Left ventricle myocardium inferior (tissue), 1 donor: ENCODE data around the gene RER1. TPM values are rescaled to one million over a fixed set of nuclear protein-coding genes. Genes with fewer than 3 reads are reported as not detected.

Experiments used
- DNase-seq: peaks from one replicate; pipeline ENCODE4 v3.0.0-alpha.2; 2020
- H3K27ac ChIP-seq: fragments of 200-600 bp; replicated peaks from 2 replicates; pipeline ENCODE4 v1.8.0; 2021
- H3K27me3 ChIP-seq: fragments of 200-600 bp; 2 replicates; pipeline ENCODE4 v1.8.0; 2021; ENCODE audit warnings: low read depth
- H3K36me3 ChIP-seq: fragments of 200-600 bp; 2 replicates; pipeline ENCODE4 v1.8.0; 2021
- H3K4me1 ChIP-seq: fragments of 200-600 bp; 2 replicates; pipeline ENCODE4 v1.8.0; 2021
- H3K4me3 ChIP-seq: fragments of 200-600 bp; 2 replicates; pipeline ENCODE4 v1.8.0; 2021; ENCODE audit warnings: mild to moderate bottlenecking, moderate library complexity
- H3K9me3 ChIP-seq: fragments of 200-600 bp; replicated peaks from 2 replicates; pipeline ENCODE4 v1.8.0; 2021
- intact Hi-C: fragments of 100-400 bp; cut with micrococcal nuclease; formaldehyde crosslinking; loops from one replicate; pipeline ENCODE4 v1.11.0; 2022
- total RNA-seq: library from RNA; stranded (reverse); fragmentation: NEBNext Ultra II Directional; extraction: Animal tissue kit (Norgen Biotek cat#: 25700); gene quantifications from one replicate; pipeline ENCODE4 v1.2.1, GENCODE V29; 2021
- TF ChIP-seq, protein P1 (sequence below): fragments of 200-600 bp; IDR thresholded peaks from 2 replicates; pipeline ENCODE4 v1.8.0; 2021; ENCODE audit warnings: antibody characterized with exemption, mild to moderate bottlenecking, borderline replicate concordance
- donor health status: DM: no; HTN: yes; CAD: no; lungs with severe emphysema.

The RER1 gene
- total RNA-seq, 1 donor from 2014 or later: 80.5 TPM

DNA sequence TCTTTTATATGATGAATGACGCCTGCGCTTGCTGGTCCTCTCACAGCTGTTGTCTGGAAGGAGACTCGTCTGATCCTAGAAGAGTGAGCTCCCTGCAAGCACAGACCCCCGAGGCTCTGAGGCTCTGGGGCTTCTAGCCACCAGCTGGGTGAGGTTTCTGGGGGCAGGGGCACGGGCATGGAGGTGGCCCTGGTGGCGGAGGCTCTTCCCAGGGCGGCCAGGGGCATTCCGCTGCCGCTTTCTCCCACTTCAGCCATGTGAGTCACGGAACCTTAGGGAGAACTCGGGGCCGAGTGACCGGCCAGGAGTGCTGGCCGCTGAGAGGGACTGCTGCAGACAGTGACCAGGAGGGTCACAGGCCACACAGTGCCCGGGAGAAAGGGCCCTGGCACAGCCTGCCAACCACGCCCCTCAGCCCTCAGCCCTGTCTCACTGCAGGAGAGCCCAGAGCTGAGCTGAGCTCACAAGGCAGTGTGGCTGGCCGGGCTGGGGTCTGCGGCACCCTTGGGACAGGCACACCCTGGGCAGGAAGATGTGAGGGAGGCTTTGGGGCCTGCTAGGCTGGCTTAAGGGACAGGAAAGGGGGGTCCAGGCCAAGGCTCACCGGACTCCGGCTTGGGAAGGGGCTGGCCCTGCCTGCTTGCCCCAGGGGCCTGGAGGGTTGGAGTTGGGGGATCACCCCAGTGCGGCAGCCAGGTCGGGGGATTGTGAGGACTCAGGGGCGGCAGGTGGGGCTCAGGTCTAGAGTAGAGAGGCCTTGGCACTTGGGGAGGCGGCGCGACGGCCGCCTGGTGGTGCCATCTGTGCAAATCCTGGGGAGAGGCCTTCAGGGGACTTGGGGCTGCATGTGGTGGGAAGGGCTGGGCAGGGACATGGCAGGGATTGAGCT is 36.0 kb upstream of the RER1 start:
- Histone ChIP-seq H3K9me3 (no peaks in the 10 kb centered on the region), H3K27ac (no peak overlapping the region), H3K4me1 (peaks cover 11% of the 10 kb centered on the region), H3K27me3 (no peaks in the 10 kb centered on the region), H3K36me3 (no peaks in the 10 kb centered on the region), H3K4me3 (no peak overlapping the region)
- no peak for DNase-seq
- intact Hi-C loops: no loop called here
- TF ChIP-seq, protein P1, sequence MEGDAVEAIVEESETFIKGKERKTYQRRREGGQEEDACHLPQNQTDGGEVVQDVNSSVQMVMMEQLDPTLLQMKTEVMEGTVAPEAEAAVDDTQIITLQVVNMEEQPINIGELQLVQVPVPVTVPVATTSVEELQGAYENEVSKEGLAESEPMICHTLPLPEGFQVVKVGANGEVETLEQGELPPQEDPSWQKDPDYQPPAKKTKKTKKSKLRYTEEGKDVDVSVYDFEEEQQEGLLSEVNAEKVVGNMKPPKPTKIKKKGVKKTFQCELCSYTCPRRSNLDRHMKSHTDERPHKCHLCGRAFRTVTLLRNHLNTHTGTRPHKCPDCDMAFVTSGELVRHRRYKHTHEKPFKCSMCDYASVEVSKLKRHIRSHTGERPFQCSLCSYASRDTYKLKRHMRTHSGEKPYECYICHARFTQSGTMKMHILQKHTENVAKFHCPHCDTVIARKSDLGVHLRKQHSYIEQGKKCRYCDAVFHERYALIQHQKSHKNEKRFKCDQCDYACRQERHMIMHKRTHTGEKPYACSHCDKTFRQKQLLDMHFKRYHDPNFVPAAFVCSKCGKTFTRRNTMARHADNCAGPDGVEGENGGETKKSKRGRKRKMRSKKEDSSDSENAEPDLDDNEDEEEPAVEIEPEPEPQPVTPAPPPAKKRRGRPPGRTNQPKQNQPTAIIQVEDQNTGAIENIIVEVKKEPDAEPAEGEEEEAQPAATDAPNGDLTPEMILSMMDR: no peak

DNA sequence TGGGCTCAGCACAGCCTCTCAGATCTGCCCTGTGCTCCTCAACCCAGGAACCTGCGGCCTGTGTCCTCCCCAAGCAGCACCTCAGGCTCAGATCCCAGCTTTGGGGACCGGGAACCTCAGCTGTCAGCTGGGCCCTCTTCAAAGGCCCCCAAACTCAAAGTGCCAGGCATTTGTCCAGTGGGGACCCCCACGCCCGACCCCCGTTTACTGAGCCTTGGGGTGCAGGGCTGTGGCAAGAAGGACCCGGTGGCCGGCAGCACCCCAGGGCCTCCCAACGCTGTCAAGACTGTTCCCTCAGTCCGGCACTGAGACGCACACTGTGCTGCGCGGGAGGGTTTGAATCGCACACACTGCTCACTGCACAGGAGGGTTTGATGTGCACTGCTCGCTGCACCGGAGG is 35.2 kb upstream of the RER1 start:
- Histone ChIP-seq H3K4me1 (peaks cover 11% of the 10 kb centered on the region), H3K9me3 (no peaks in the 10 kb centered on the region), H3K4me3 (no peak overlapping the region), H3K27ac (no peak overlapping the region), H3K36me3 (no peaks in the 10 kb centered on the region), H3K27me3 (no peaks in the 10 kb centered on the region)
- intact Hi-C loops: no loop called here
- TF ChIP-seq, protein P1: no peak
- no peak for DNase-seq

GRCh38 chr1:2356911-2357845 is 34.5 kb upstream of the RER1 start:
- no peaks in the 10 kb centered on the region for H3K27me3 ChIP-seq
- TF ChIP-seq, protein P1: no peak
- H3K36me3 ChIP-seq: no peaks in the 10 kb centered on the region
- DNase-seq: no peak
- H3K4me1 ChIP-seq: peaks cover 11% of the 10 kb centered on the region
- H3K27ac ChIP-seq: no peak overlapping the region
- H3K9me3 ChIP-seq: no peaks in the 10 kb centered on the region
- intact Hi-C loops: no loop called here
- H3K4me3 ChIP-seq: no peak overlapping the region

GRCh38 chr1:2358072-2358471 is 33.6 kb upstream of the RER1 start:
- peaks cover 6% of the 10 kb centered on the region for H3K4me1 ChIP-seq
- H3K4me3 ChIP-seq: no peak overlapping the region
- H3K27me3 ChIP-seq: no peaks in the 10 kb centered on the region
- no peak for DNase-seq
- intact Hi-C loops: no loop called here
- H3K27ac ChIP-seq: no peak overlapping the region
- TF ChIP-seq, protein P1: no peak
- H3K9me3 ChIP-seq: peaks cover 4% of the 10 kb centered on the region
- no peaks in the 10 kb centered on the region for H3K36me3 ChIP-seq
